Activated T-helper 9 cell treated with anti-CD3 and anti-CD28 coated beads, Interleukin-2, amount 50 U/mL, for 16 hours (primary cell): Measurements from ENCODE around the gene BCL2.

Experiments used
- DNase-seq: peaks from one replicate; pipeline ENCODE4 v3.0.0-alpha.2; 2020; ENCODE audit warnings: low read depth

BCL2 gene

DNA sequence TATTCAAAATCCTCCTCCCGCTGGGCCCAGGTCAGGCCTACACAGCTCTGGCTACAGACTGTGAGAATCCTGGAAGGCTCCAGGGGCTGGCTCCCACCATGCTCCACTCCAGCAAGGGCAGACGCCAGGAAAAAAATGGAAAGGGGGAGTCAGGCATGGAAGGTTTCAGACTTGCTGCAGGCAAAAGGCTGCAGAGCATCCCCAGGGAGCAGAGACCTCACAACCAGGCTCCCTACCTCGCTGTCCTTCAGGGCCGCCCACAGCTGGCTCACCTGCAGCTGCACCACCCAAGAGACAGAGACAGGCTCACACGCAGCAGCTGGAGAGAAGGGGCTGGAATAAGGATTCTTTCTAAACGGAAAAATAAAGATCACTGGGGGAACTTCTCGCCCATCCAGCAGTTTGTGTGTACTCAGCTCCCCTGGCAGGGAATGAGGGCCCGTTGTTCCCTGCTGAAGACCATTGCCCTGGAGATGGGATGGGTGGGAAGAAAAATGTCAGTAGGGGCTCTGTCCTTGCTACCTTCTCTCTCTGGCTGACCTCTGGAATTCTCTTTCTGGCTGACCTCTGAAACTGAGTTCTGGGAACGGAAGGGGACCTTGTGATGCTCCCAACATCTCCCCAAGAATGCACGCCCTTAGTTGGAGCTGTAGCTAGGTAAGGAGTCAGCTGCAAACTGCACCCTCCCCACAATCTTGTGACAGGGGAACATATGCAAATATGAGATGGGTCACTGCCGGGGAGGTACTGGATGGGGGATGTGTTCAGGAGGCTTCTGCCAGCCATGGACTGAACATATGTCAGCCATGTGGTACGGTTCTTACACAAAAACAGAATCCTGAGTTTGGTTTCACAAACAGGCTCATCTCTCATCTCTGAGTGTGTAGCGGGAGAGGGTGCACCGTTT lies 34.5 kb downstream of the BCL2 start:
- DNase-seq = no peak

DNA sequence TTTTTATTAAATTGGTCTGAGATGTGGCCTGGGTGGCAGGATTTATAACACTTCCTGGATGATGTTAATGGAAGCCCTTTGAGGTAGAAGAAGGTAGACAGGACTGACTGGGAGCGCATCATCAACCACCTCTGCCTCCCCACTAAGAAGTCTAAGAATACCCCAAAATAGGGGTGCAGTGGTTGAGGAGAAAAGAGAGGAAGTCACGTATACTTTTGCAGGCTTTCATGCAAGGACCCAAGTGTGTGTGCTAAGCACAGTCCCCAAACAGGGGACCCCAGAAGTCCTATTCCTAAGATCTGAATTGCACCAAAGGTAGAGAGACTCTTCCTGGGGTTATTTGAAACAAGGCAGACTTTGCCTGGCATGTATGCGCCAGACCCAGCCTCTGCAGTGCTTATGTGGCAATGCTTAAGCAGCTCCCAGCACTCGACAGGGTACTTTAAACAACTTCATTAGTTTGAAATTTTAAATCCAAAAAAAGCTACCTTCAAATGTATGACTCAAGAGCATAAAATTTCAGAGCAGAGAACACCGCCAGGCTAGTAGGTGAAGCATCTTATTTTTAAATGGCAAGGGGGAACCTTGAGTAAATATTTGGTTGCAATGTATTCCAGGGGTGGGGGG lies 35.3 kb downstream of the BCL2 start:
- DNase-seq = no peak

DNA sequence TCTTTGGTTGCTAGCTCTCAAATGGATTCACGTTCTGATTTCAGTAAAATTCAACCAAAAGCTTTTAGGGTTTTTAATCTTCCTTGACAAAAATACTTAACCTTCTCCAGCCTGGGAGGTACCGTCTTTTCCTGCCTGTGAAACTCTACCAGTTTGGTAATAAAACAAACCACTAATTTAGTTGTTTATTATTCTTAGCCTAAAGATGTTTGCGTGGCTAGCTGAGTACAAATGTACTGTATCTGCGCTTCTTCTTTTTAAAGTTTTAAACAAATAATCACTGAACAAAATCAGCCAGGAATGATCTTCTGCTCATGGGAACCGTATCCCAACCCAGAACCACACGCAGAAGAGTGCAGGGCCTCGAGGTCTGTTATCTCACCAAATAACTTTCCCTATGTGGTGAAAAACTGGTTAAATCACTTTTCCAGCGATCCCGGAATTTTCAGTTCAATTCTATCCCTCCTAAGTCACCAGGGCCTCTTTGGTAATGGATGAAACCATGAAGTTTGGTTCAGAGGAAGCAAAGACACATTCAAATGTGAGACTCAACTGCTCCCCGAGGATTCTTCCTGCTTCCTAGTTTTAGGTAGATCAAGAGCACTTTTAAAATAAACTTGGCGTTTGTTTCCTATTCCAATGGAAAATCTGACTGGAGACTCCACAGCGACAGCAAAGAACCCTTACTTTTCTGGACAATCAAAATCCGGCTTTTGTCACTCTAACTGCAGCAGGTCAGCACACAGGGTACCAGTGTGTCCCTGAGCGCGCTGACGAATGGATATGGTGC lies 36.1 kb downstream of the BCL2 start:
- no peak for DNase-seq

DNA sequence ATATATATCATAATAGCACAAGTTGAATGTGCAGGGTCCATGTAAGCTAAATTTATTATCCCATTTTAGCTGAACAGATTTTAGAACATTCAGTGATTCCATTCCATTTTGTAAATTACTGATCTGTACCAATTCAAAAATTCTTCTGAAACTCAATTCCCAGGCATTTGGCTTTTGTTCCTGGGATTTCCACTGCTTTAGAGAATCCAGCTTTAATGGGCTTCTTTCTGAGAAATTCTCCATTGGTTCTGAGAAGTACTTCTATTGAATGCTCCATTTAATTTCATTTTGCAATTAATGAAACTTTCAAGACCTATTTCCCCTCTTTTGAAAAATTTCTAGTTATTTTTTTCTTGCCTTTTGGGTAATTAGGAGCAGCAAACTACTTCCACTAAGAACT lies 36.8 kb downstream of the BCL2 start:
- DNase-seq = no peak

DNA sequence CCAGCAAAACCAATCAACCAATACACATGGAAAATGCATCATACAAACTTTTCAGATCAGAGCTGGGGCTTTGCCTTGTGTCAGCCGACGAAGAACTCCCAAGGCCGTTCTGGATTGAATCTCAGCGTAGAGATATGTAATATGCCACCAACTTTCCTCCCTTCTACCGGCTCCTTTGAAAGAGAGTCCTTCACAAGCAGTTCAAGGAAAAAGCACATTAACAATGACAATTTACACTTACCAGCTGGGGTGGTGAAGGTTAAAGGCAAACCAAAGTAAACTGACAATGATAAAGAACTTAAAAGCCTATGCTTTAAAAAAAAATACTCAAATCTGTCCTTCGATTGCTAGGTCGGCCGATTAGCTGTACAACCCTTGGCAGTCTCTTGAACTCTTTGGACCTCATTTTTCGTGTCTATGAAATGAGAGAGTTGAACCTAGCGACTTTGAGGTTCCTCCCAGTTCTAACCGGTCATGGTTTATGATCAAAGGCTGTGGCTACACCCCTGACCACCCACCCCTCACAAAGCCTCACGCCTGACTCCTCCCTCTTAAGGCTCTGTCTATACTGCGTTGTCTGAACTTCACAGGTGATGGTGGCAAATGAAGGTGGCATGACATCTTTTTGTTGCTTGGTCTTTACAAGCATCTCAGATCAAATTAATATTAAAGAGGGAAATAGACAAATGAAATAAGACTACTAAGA lies 46.2 kb downstream of the BCL2 start:
- no peak for DNase-seq

DNA sequence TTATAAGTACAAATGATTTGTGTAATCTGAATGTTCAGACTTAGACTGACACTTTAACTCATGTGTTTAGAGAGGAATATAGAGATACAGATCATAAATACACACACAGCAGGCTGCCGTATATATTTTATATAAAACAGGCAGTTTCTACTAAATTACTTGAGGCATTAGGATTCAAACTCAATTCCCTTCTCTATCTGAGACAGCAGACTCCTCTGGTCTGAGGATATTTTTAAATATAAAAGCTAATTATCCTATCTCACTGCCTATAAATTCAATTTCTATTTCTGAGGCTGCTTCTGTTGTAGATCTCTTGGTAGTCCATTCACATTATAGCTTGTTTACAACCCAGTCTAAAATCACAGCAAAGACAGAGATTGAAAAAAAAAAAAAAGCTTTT lies 46.9 kb downstream of the BCL2 start:
- DNase-seq = no peak

DNA sequence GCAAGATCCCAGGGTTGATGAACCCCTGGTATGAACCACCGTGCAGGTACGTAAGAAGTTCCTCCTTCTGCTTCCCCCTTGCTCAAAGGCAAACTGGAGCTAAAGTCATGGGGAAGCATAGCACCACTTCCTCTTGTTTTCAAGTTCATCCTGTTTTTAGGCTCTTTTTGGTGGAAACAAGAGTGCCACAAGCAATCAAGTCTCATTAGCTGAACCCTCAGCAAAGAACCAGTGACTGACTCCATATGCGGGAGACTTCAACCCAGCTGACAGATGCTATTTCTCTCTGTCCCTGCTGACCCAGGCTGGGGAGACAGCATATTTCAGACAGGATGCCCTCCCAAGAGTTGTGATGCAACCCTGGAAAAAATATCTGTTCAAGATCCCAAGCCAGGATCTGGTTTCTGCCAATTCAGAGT lies 47.7 kb downstream of the BCL2 start:
- DNase-seq = no peak

DNA sequence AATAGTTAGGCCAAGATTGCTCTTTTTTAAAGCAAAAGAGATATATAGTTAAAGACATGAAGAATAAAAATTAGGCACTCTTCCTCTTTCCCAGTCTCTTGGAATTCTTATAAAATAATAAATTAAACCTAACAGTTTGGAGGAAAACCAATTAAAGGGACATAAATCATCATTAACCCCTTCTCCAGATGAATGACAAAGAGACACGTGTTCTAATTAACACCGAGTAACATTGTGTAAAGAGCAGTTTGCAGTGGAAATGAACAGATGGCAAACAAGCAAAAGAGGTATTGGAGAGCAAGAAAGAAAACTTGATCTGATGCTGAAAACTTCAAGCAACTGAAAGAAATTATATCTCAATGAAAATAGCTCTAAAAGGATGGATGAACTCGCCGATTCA lies 48.4 kb downstream of the BCL2 start:
- no peak for DNase-seq

DNA sequence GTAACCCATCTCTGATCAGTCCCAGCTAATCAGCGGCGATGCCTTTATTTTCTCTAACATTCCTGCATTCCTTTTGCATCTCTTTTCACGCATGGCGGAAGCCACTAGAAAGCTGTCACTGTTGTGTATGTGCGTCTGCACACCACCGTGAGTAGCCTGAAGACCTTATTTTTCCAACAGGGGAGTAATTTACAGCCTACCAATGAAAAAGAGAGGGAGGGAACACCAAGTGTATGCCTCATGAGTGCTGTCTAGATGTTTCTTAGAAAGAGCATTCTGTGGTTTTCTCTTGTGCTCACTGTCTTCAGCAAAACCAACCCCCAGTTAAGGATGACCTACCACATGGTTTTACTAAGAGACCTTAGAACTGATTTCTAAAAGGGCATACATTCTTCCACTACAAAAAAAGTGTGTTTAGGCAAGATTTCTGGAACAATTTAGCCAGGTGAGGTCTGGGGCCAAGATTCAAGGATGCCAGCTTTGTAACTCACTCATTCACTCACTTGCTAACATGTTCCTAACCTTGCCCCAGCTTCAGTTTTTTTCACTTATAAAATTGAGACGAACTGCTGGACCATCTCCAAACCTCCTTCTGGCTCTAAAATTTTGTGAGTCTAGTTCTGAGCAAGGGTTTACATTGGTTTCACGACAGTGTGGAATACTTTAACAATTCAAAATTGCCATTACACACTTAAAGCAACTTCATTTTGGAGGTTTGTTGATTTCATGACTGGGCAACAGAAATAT lies 51.4 kb downstream of the BCL2 start:
- no peak for DNase-seq

DNA sequence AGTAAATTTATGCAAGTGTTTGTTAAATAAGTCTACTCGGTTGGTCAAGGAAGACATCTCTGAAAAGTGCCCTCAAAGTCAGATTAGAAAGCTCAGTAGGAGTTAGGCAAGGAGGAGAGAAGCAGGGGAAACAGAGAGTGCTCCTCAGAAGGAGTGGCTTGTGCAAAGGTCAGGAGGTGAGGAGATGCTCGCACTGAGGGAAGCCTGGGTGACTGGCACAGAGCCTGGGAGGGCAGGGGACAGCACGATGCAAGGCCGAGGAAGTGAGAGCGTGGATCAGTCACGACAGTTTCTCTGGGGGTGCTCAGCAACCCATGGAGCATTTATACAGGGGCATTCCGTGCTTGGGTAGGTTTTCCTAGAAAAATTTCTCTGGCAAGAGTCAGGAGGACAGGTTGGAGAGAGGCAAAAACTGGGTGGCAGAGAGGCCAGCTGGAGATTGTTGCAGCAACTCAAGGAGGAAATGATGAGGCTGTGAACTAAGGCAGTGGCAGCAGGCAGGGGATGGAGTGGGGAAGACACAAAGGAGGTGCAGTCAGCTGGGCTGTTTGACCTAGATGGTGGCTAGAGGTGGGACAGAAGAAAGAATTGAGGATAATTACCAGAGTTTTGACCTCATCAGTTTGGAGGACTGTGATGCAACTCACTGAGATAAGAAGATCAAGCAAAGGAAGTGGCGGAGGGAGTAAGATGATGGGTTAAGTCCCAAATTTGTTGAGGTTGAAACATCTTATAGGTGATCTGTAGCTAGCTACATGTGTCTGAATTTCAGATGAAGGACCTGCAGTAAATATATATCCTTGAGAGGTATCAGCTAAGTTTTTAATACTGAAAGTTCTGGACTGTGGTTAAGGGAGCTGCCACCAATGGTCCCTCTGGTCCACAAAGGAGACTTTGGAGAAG lies 52.4 kb downstream of the BCL2 start:
- DNase-seq = no peak

DNA sequence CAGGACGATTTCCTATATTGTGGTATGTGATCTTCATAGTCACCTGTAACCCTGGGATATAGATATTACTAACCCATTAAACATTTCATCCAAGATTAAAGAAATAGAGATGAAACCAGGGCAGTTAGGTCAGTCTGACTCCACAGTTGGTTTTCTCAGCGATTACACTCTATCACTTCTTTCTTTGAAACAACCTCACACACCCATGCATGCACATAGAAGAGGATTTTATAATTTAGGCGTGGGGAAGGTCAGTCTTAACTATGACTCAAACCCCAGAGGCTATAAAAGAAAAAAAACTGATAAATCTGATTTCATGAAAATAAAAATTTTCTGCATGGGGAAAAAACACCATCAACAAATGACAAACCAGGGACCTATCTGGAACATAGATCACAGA lies 54.2 kb downstream of the BCL2 start:
- DNase-seq = no peak

DNA sequence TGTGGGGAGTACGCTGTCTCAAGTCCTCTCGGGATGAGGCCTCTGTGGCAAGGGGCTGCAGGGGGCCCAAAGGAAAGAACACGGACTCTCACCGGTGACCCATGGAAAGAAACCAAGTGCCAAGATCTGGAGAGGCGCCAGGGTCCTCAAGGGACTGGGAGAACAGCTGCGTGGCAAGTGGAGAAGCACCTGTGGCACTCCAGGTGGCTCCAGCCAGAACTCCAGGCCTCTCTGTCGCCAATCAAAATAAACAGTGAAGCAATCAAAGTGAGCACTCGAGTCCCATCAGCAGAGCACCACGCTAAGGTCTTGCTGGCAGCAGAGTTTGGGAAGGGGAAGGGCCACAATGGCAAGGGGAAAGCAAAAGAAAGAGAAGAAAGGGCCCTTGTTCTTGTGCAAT lies 54.7 kb downstream of the BCL2 start:
- no peak for DNase-seq

DNA sequence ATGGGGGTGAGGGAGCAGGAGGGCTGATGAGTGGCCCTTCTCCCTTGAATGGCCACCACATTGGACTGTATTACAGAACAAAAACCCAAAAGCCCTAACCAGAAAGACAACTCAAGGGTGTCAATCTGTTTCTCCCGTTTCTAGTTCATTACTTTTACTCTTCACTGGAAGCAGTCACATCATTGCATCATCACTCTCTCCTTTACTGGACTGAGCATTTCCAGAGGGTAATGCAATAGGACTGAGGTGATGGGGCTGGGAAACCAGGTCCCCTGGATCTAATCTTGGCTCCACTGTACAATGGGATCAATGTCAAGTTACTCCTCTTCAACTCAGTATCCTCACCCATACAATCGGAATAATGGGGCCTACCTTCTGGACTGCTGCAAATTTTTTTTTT lies 56.1 kb downstream of the BCL2 start:
- no peak for DNase-seq

DNA sequence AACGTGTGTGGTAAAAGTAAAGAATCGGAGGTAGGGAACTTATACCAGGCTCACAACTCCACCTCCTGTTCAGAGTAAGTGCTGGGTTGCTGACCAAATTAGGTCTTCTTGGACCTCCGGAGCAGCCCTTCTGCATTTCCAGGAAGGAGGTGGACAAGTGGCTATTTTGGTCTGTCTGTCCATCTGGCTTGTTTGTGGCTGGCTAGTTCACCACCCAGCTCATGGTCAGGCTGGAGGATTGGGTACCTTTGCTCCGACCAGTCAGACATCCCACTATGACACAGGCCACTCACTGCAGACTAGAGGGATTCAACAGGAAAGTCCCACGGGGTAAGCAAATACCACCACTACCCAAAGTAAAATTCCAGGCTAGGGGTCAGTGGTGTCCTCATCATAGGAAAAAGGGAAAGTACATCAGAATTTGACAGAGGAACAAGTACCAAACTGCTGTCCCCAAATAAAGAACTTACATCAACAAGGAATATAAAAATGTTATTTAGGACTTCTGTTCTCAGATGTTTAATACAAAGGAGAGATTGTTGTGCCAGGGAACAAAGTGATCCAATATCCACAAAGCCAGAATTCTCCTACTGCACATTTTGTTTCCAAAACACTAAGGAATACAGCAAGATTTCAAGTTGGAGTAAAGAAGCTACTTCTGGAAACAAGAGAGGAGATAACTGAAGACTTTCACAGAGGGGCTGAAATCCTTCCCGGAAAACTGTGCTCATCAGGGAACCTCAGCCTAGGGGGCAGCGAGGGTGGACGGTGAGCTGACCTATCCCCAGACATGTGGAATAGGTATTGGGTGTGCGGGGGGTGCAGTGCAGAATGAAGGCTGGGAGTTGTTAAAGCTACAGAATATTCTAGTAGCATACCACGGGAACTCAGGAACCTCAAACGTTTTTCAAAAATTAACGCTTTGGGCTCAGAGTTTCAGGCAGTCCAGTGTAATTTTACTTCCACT lies 56.9 kb downstream of the BCL2 start:
- no peak for DNase-seq

DNA sequence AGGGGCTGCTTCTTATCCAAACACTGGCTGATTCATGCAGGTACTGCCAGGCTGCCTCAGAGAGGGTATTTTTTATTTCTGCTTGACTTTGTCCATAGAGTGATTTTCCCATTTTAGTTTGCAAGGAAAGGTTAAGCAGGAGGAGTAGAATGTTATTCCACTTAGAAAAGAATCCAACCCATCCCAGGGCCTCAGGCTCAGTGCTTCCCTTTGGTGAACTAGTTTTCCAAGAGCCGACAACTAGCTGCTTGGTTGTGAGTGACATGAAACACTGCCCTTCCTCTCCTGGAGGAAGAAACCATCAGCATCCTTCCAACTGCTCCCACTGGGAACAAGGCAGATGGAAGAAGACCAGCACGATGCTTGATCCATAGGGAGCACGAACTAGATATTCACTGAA lies 58.5 kb downstream of the BCL2 start:
- no peak for DNase-seq

DNA sequence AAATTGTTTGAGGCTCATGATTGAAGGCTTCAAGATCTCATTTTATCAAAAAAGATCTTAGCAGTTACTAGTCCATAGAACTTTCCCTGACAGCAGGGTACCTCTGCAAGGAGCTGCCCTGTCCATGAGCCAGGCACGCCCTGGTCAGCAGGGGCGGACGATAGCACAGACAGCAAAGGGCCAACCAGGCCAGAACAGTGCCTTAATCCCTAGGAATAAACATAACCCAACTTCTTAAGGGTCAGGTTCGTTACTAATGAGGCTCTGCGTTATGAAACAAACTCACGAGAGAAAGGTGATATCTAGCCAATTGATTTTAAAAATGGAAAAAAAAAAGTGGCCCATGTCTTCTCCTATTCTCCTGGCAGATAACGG lies 59.2 kb downstream of the BCL2 start:
- no peak for DNase-seq

DNA sequence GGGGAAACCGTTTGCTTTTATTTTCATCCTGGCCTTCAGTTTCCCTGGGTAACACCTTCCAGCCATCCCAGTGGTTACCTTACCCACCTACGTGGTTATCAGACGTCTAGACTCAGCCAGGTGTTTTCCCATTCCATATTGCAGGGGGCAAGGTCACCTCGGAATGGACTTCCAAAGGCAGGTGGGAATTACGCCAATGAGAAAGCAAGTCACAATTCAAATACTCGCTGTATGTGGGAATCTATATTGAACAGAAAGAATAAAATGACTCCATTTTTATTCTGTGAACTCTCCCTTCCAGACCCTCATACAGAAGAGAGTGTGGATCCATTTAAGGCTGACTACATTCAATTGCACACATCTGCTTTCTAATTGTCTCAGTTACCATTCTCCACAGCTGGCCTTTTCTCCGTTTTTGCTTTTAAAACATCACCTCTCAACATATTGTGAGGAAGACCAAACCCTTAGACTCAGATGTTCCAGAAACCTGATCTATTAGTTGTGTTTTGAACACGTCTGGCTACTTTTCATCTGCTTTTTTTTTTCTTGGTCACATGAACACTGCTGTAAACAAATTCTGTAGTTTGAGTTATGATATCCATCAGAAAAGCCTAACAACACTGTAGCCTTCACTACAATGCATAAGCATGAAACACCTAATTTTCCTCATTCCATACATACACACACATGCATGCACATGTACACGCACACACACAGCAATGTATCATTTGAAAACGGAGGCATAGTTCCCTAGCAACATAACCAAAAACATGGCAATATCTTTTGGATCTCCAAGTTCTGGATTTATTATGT lies 59.8 kb downstream of the BCL2 start:
- no peak for DNase-seq

DNA sequence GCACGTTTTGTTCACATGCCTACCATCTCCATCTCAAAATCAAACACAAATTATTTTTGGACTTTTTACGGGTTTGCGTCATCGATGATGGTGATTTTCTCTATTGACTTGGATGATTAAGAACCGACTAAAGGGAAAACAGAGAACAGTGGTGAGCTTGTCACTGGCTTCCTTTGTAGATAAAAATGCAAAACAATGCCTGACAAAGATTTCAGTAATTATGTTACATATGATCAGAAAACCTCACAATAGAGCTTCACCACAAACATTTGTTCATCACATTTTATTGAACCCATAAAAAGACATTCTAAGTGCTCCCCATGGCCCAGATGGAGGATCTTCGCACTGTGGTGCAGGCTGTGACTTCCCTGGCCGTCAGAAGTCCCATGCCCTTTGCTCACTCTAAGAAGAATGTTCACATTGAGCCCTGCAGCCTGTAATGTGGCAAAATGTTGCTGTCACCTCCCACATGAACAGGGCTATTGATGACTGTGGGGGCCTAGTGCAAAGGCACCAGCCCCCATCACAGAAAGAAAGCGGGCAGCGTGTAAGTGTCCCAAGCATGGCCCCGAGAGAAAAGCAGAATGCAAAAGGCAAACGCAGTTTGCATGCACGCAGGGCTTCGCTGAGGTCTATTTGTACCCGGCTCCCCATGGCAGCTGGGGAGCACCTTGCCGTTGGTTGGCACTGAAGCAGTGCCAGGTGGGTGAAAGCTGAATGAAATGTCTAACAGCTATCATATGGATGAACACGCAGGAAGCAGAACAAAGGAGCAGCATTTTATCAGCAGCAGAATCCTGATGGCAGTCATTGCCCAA lies 60.6 kb downstream of the BCL2 start:
- DNase-seq = no peak
